Fibroblast of villous mesenchyme (primary cell): Measurements from ENCODE around the gene PLPPR5. TPM values are rescaled to one million over a fixed set of nuclear protein-coding genes. Genes with fewer than 3 reads are reported as not detected.

Experiments used
- DNase-seq: peaks from one replicate; pipeline ENCODE4 v3.0.0-alpha.2; 2010; ENCODE audit warnings: low read depth
- H3K4me3 ChIP-seq: 2 replicates; pipeline ENCODE4 v1.5.1; 2011; ENCODE audit warnings: low read depth, mild to moderate bottlenecking, low read length
- total RNA-seq: library from RNA; depleted of rRNA; stranded (reverse); fragments of >200 nt; gene quantifications from 2 replicates; pipeline ENCODE4 v1.2.3, GENCODE V29; 2012
- TF ChIP-seq, protein P1 (sequence below): IDR thresholded peaks from 2 replicates; pipeline ENCODE4 v1.5.1; 2012; ENCODE audit warnings: low read depth, mild to moderate bottlenecking, low read length; ENCODE audit not compliant: insufficient read depth

PLPPR5 gene
- total RNA-seq, 1 donor: not detected

DNA sequence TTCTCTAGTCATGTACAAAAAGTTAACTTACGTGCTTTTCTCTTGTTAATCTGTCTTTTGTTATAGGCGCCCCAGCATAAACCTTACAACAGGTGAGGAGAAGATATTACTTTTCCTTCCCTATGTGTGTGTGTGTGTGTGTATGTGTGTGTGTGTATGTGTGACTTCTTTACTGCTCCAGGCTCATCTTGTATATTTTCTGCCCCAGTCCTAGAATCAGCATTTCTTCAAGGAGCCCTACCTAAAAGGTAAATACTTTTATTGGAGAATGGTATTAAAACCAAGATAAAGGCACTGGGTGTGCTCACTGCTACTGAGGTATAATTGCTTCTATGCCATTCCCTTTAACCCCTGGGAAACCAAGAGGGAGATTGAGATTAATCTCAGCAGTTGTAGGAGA, 129.8 kb downstream of the PLPPR5 start:
- DNase-seq: no peak
- TF ChIP-seq, protein P1, sequence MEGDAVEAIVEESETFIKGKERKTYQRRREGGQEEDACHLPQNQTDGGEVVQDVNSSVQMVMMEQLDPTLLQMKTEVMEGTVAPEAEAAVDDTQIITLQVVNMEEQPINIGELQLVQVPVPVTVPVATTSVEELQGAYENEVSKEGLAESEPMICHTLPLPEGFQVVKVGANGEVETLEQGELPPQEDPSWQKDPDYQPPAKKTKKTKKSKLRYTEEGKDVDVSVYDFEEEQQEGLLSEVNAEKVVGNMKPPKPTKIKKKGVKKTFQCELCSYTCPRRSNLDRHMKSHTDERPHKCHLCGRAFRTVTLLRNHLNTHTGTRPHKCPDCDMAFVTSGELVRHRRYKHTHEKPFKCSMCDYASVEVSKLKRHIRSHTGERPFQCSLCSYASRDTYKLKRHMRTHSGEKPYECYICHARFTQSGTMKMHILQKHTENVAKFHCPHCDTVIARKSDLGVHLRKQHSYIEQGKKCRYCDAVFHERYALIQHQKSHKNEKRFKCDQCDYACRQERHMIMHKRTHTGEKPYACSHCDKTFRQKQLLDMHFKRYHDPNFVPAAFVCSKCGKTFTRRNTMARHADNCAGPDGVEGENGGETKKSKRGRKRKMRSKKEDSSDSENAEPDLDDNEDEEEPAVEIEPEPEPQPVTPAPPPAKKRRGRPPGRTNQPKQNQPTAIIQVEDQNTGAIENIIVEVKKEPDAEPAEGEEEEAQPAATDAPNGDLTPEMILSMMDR: no peak

DNA sequence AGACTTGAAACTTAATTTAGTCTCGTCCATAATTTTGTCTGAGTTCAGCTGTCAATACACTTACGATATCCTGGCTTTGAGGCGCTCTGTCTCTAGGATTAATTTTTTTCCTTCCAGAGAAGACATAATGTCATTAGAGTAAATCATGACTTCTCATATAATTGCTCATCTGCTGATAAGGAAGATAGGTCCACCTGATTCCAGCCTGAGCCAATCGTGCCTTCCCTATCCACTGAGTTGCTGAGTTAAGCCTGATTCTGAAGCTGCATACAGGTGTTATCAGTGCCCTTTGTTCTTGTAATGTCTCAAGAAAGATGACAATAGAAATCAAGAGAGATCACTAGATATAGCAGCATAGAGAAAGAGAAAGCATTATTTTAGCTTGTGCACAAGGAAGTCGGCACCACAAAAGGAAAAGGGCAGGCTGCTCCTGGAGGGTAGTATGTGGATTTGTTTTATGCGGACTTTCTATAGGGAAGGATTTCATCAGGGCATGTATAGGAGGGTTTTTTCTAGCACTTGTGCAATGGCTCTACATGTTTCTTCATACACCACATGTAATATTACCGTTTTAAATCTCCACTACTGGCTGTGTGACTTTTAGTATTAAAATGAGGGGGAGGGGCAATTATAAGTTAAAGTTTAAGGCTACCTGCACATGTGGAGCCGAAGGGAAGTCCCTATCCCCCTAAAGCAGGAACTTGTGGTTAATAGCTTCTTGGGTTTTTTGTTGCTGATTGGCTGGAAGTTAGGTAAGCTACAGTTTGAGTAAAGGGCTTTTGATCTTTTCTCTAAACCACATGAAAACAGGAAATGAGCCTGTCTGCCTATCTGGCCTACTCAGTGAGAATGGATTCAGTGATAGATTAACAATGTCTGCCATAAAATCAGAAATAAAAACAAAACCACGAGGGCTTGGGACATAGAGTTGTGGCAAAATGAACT, 133.4 kb downstream of the PLPPR5 start:
- DNase-seq: no peak

More for the DNA sequence above, 129.8 kb downstream of the PLPPR5 start:
- no peak overlapping the region for H3K4me3 ChIP-seq

DNA sequence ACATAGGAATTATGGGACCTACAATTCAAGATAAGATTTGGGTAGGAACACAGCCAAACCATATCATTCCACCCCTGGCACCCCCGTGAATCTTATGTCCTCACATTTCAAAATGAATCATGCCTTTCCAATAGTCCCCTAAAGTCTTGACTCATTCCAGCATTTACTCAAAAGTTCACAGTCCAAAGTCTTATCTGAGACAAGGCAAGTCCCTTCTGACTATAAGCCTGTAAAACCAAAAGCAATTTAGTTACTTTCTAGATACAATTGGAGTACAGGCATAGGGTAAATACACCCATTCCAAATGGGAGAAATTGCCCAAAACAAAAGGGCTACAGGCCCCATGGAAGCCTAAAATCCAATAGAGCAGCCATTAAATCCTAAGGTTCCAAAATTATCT, 138.9 kb downstream of the PLPPR5 start:
- DNase-seq: no peak
- TF ChIP-seq, protein P1: no peak
- H3K4me3 ChIP-seq: no peak overlapping the region

More for the DNA sequence above, 133.4 kb downstream of the PLPPR5 start:
- no peak overlapping the region for H3K4me3 ChIP-seq
- TF ChIP-seq, protein P1: no peak

DNA sequence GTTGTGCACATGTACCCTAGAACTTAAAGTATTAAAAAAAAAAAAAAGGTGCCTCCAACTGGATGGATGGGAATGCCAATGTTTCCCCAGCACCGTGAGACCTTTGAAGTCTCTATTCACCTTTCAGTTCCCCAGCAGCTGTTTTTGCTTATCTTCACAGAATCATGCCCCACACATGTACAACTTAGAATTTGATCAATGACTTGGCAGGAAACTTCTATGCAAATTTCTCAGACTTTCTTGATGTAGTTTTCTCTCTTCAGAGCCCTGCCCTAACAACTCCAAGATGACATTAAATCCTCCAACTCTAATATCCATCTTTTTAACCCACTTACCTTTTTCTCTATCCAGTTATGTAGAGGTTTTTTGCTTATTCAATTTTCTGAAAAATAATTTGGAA, 144.3 kb downstream of the PLPPR5 start:
- H3K4me3 ChIP-seq: no peak overlapping the region
- TF ChIP-seq, protein P1: no peak
- DNase-seq: no peak

DNA sequence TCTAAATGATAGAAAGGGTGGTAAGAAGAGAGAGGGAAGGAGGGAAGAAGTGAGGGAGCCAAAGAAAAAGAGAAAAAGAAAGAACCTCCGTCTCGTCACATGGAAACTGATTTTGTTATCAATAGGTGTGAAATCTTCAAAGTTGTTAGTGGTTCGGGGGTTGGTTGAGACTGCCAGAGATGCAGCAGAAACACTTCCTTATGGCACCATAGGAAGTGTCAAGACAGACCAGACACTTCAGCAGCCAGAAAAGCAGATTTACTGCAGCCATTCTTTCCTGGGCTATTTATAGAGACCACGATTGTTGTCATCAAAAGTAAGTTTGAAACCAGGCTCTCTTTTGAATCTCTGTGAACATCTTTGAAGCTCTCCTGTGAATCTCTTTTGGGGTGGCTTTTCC, 150.5 kb downstream of the PLPPR5 start:
- DNase-seq: no peak
- TF ChIP-seq, protein P1: no peak
- H3K4me3 ChIP-seq: no peak overlapping the region

DNA sequence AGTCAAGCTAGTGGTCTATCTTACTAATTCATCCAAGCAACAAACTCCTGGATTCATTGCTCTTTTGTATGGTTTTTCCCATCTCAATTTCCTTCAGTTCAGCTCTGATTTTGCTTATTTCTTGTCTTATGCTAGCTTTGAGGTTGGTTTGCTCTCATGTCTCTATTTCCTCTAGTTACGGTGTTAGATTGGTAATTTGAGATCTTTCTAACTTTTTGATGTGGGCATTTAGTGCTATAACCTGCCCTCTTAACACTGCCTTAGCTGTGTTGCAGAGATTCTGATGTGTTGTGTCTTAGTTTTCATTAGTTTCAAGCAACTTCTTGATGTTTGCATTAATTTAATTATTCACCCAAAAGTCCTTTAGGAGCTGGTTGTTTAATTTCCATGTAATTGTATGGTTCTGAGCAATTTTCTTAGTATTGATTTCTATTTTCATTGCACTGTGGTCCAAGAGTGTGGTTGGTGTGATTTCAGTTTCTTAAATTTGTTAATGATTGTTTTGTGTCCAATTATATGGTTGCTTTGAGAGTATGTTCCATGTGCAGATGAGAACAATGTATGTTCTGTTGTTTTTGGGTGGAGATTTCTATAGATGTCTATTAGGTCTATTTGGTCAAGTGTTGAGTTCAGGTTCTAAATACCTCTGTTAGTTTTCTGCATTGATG, 154.6 kb downstream of the PLPPR5 start:
- TF ChIP-seq, protein P1: no peak
- no peak overlapping the region for H3K4me3 ChIP-seq
- DNase-seq: no peak
